Stomach (tissue), 9 donors: ENCODE measurements around the gene PPHLN1. TPM values are rescaled to one million over a fixed set of nuclear protein-coding genes. Genes with fewer than 3 reads are reported as not detected.

ENCODE experiments used
- DNase-seq, 2 donors: peaks; one replicate each; pipeline versions ENCODE4 v3.0.0 to v3.0.0-alpha.2; 2013 to 2019
- H3K27ac ChIP-seq, 5 donors: fragments of 200-600 bp in 4 of 5; sonication (generic) in 4 of 5; one replicate each; pipeline ENCODE4 v1.5.1; 2013 to 2019; ENCODE audit warnings: mild to moderate bottlenecking in 1 of 5, moderate library complexity in 1 of 5
- H3K27me3 ChIP-seq, 3 donors: fragments of 200-600 bp; sonication (generic); one replicate each; pipeline ENCODE4 v1.5.1; 2017 to 2019; ENCODE audit warnings: mixed run types in 1 of 3
- H3K36me3 ChIP-seq, 4 donors: fragments of 200-600 bp; sonication (generic); 1 replicate in 3 of 4; 2 replicates in 1 of 4; pipeline ENCODE4 v1.5.1; 2016 to 2019
- H3K4me1 ChIP-seq, 4 donors: fragments of 200-600 bp; sonication (generic); one replicate each; pipeline ENCODE4 v1.5.1; 2016 to 2019
- H3K4me3 ChIP-seq, 4 donors: fragments of 200-600 bp; sonication (generic) in 3 of 4; one replicate each; pipeline ENCODE4 v1.5.1; 2016 to 2019; ENCODE audit warnings: mild to moderate bottlenecking in 1 of 4
- H3K9me3 ChIP-seq, 4 donors: fragments of 200-600 bp; sonication (generic); one replicate each; pipeline ENCODE4 v1.5.1; 2016 to 2019
- EP300 ChIP-seq: sonication (generic); formaldehyde crosslinking; IDR thresholded peaks from one replicate; pipeline ENCODE4 v1.6.1; 2017; ENCODE audit warnings: antibody characterized with exemption
- POLR2A ChIP-seq, 4 donors: fragments of 450-650 bp; IDR thresholded peaks; one replicate each; pipeline ENCODE4 v1.6.1; 2016; ENCODE audit warnings: antibody characterized with exemption in 4 of 4, control low read depth in 2 of 4, mild to moderate bottlenecking in 1 of 4, moderate library complexity in 1 of 4
- POLR2AphosphoS5 ChIP-seq, 3 donors: sonication (generic); formaldehyde crosslinking; IDR thresholded peaks; one replicate each; pipeline ENCODE4 v1.6.1; 2016; ENCODE audit warnings: antibody characterized with exemption in 3 of 3
- WGBS, 5 donors: extraction: QIAGEN DNeasy Blood & Tissue Kit in 3 of 5; methylation state at CpG; one replicate each; pipeline versions ENCODE4 v1.1.5 to v1.1.7; 2013 to 2018; 5-methylcytosine and 5-hydroxymethylcytosine counted together
- intact Hi-C: fragments of 100-400 bp; cut with DNase I; formaldehyde crosslinking; loops from one replicate; pipeline ENCODE4 v1.15.1; 2023; ENCODE audit warnings: low total_unique reads
- polyA plus RNA-seq, 3 donors: library from polyadenylated mRNA; stranded (reverse); fragments of 200-250 nt; gene quantifications; one replicate each; pipeline ENCODE4 v1.2.3, GENCODE V29; 2013
- total RNA-seq, 5 donors: library from RNA; depleted of rRNA; stranded (reverse); fragments of >200 nt; gene quantifications; one replicate each; pipeline versions ENCODE4 v1.1.0 to v1.2.3, GENCODE V29; 2014 to 2016
- TF ChIP-seq, protein P1 (sequence below), 7 experiments: fragments of 450-650 bp in 4 of 7; fragments of 200-600 bp in 3 of 7; sonication (generic) in 3 of 7; IDR thresholded peaks; one replicate each; pipeline ENCODE4 v1.5.1; 2016 to 2019; ENCODE audit warnings: antibody characterized with exemption in 7 of 7, control low read depth in 2 of 7, mild to moderate bottlenecking in 1 of 7
- donor health status: healthy with polysubstance abuse.
- donor health status: Bipolar disorder and iron deficiency.
- donor health status: healthy.

Gene PPHLN1
- total and polyA plus RNA-seq, 8 donors = 23.5 to 213 (median 52.0) TPM

DNA sequence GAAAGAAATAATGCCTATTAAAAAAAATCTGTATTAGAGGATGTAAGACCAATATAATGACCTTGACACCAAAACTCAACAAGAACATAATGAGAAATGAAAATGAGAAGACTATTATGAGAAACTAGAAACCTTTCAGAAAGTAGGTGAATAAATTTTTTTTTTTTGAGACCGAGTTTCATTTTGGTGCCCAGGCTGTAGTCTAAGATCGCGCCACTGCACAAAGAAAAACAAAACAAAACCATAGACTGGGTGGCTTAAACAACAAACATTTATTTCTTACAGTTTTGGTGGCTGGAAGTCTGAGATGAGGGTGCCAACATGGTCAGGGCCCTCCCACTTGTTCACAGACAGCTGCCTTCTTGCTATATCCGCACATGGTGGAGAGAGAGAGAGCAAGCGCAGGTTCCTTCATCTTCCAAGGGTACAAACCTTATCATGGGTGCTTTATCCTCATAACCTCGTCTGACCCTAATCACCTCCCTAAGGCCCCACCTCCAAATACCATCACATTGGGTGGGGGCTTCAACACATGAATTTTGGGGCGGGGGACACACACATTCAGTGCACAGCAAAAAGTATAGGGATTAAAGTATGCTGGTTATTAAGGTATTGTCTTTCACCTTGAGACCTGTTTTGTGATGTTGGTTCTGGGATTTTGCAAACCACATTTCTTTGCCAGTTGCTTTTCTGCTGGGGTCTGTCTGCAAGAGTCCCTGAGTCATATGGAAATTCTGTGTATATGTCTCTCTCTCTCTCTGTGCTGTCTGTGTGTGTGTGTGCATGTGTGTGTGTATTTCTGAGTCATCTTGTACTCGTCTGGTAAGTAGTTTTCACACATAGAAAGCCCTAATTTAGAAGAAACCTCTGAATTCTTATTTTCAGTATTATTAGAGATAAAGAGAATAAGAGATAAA is 26.3 kb upstream of the PPHLN1 start:
- Histone ChIP-seq H3K9me3 (peaks cover 0 to 2% (median 0%) of the 10 kb centered on the region in 4 donors), H3K27ac (peak overlapping the region in 1 of 5 donors; percentile 20), H3K4me3 (no peak overlapping the region), H3K27me3 (no peaks in the 10 kb centered on the region), H3K36me3 (no peaks in the 10 kb centered on the region), H3K4me1 (no peaks in the 10 kb centered on the region)
- 75 to 78% (median 75%) methylated on average over 8 of the region's 8 CpGs for WGBS, 5 donors
- no peak for DNase-seq
- intact Hi-C loops = no loop called here
- TF ChIP-seq POLR2AphosphoS5 (IDR thresholded peaks at IDR 0.05) = no peak
- TF ChIP-seq EP300 = no peak
- no peak for TF ChIP-seq POLR2A (IDR thresholded peaks at IDR 0.05)
- TF ChIP-seq, protein P1, sequence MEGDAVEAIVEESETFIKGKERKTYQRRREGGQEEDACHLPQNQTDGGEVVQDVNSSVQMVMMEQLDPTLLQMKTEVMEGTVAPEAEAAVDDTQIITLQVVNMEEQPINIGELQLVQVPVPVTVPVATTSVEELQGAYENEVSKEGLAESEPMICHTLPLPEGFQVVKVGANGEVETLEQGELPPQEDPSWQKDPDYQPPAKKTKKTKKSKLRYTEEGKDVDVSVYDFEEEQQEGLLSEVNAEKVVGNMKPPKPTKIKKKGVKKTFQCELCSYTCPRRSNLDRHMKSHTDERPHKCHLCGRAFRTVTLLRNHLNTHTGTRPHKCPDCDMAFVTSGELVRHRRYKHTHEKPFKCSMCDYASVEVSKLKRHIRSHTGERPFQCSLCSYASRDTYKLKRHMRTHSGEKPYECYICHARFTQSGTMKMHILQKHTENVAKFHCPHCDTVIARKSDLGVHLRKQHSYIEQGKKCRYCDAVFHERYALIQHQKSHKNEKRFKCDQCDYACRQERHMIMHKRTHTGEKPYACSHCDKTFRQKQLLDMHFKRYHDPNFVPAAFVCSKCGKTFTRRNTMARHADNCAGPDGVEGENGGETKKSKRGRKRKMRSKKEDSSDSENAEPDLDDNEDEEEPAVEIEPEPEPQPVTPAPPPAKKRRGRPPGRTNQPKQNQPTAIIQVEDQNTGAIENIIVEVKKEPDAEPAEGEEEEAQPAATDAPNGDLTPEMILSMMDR (IDR thresholded peaks at IDR 0.05) = no peak

DNA sequence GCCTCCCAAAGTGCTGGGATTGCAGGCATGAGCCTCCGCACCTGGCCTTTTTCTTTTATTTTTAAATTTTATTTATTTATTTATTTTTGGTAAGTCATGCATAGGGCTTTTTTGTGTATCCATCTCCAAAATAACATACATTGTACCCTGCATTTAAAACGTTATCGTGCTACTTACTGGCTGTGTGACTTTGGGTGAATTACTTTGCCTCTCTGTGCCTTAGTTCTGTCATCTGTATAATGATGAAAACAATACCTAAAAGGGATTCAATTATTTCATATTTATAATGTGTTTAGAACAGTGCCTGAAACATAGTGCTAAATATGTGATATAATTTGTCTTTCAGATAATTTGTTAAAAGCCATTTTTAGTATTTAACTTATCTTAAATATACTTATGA is 19.7 kb upstream of the PPHLN1 start:
- TF ChIP-seq EP300 = no peak
- no peak for TF ChIP-seq POLR2AphosphoS5 (IDR thresholded peaks at IDR 0.05)
- no peak for TF ChIP-seq POLR2A (IDR thresholded peaks at IDR 0.05)
- TF ChIP-seq, protein P1 (IDR thresholded peaks at IDR 0.05) = no peak
- DNase-seq = no peak
- Histone ChIP-seq H3K36me3 (peaks cover 0 to 20% (median 3%) of the 10 kb centered on the region in 4 donors), H3K4me1 (no peaks in the 10 kb centered on the region), H3K27me3 (no peaks in the 10 kb centered on the region), H3K27ac (no peak overlapping the region), H3K9me3 (no peaks in the 10 kb centered on the region), H3K4me3 (no peak overlapping the region)
- intact Hi-C loops = no loop called here
- 96 to 99% (median 96%) methylated on average over 3 of the region's 3 CpGs for WGBS, 5 donors

DNA sequence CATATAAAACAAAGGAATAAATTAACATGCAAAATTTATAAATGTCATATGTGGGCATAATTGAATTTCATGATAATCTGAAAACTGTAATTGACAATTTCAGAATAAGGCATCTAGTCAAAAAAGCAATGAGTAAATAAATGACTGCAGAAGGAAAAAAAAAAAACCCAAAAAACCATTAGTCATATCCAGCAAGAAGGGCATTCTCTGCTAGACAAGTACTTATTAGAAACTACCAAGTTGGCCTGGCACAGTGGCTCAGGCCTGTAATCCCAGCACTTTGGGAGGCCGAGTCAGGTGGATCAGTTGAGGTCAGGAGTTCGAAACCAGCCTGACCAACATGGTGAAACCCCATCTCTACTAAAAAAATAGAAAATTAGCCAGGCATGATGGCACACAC is 17.6 kb upstream of the PPHLN1 start:
- no peaks in the 10 kb centered on the region for H3K4me1 ChIP-seq
- 91 to 94% (median 94%) methylated on average over 2 of the region's 2 CpGs for WGBS, 5 donors
- peaks cover 5 to 41% (median 24%) of the 10 kb centered on the region in 4 donors for H3K36me3 ChIP-seq
- no peak for TF ChIP-seq POLR2A (IDR thresholded peaks at IDR 0.05)
- no peak for TF ChIP-seq POLR2AphosphoS5 (IDR thresholded peaks at IDR 0.05)
- no peak for TF ChIP-seq EP300
- TF ChIP-seq, protein P1 (IDR thresholded peaks at IDR 0.05) = no peak
- H3K27me3 ChIP-seq = no peaks in the 10 kb centered on the region
- DNase-seq = no peak
- no peak overlapping the region for H3K4me3 ChIP-seq
- H3K27ac ChIP-seq = no peak overlapping the region
- intact Hi-C loops = no loop called here
- no peaks in the 10 kb centered on the region for H3K9me3 ChIP-seq

DNA sequence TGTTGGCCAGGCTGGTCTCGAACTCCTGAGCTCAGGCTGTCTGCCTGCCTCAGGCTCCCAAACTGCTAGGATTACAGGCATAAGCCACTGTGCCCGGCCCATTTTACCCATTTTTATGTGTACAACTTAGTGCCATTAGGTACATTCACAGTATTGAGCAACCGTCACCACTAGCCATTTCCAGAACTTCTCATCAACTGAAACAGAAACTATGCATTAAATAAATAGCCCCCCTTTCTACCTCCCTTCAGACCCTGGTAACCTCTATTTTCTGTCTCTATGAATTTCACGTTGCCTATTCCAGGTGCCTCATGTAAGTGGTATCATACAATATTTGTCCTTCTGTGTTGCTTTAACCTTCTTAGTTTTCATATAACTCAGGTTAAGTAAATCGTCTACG is 16.0 kb upstream of the PPHLN1 start:
- H3K27ac ChIP-seq = no peak overlapping the region
- H3K4me3 ChIP-seq = no peak overlapping the region
- DNase-seq = no peak
- intact Hi-C loops = no loop called here
- no peaks in the 10 kb centered on the region for H3K27me3 ChIP-seq
- TF ChIP-seq EP300 (no peak), POLR2A (IDR thresholded peaks at IDR 0.05) (no peak), POLR2AphosphoS5 (IDR thresholded peaks at IDR 0.05) (no peak)
- TF ChIP-seq, protein P1 (IDR thresholded peaks at IDR 0.05) = no peak
- H3K4me1 ChIP-seq = no peaks in the 10 kb centered on the region
- H3K9me3 ChIP-seq = no peaks in the 10 kb centered on the region
- WGBS, 5 donors = 57 to 75% (median 66%) methylated on average over 6 of the region's 6 CpGs
- H3K36me3 ChIP-seq = peaks cover 5 to 53% (median 38%) of the 10 kb centered on the region in 4 donors
